Naive B cell (primary cell): Measurements from ENCODE around the gene FAM3C. TPM values are rescaled to one million over a fixed set of nuclear protein-coding genes. Genes with fewer than 3 reads are reported as not detected.
A peak's percentile ranks its signal among the peaks of the same experiment; 100 is the strongest.

Experiments used
- ATAC-seq, 2 donors: fragments of 150-1000 bp; cut with Tn5 transposase; 2 replicates each; pipeline ENCODE4 v1.10.0; 2021; ENCODE audit warnings: low read depth in 2 of 2, mild to moderate bottlenecking in 2 of 2, moderate library complexity in 2 of 2
- DNase-seq: peaks from one replicate; pipeline ENCODE4 v3.0.0; 2022
- H3K27ac Mint-ChIP-seq, 6 donors: one replicate each; pipeline ENCODE4 v1.8.0; 2020 to 2022; ENCODE audit warnings: mild to moderate bottlenecking in 6 of 6, mixed read lengths in 6 of 6, moderate library complexity in 5 of 6, inconsistent platforms in 2 of 6
- H3K27me3 Mint-ChIP-seq, 3 donors: one replicate each; pipeline ENCODE4 v1.8.0; 2021 to 2022; ENCODE audit warnings: mixed read lengths in 3 of 3, mild to moderate bottlenecking in 1 of 3
- H3K36me3 Mint-ChIP-seq, 2 donors: one replicate each; pipeline ENCODE4 v1.8.0; 2020 to 2022; ENCODE audit warnings: mixed read lengths in 2 of 2, inconsistent platforms in 1 of 2, mild to moderate bottlenecking in 1 of 2
- H3K4me1 Mint-ChIP-seq, 3 donors: one replicate each; pipeline ENCODE4 v1.8.0; 2020 to 2022; ENCODE audit warnings: mixed read lengths in 3 of 3, inconsistent platforms in 1 of 3, mild to moderate bottlenecking in 1 of 3, moderate library complexity in 1 of 3
- H3K4me3 Mint-ChIP-seq, 8 donors: one replicate each; pipeline ENCODE4 v1.8.0; 2020 to 2022; ENCODE audit warnings: mild to moderate bottlenecking in 8 of 8, mixed read lengths in 8 of 8, moderate library complexity in 8 of 8, inconsistent platforms in 2 of 8
- H3K9me3 Mint-ChIP-seq, 7 donors: one replicate each; pipeline ENCODE4 v1.8.0; 2020 to 2022; ENCODE audit warnings: mixed read lengths in 7 of 7, mild to moderate bottlenecking in 5 of 7, inconsistent platforms in 2 of 7, moderate library complexity in 1 of 7
- polyA plus RNA-seq, 6 donors: library from polyadenylated mRNA; unstranded; fragments of 300-500 nt; fragmentation: Illumina TruSeq; gene quantifications; one replicate each; pipeline ENCODE4 v1.2.3, GENCODE V29; 2021; ENCODE audit warnings: low read depth in 6 of 6

FAM3C gene
- polyA plus RNA-seq, 6 donors from 2014 or later, result 79.8 to 115 (median 101) TPM

DNA sequence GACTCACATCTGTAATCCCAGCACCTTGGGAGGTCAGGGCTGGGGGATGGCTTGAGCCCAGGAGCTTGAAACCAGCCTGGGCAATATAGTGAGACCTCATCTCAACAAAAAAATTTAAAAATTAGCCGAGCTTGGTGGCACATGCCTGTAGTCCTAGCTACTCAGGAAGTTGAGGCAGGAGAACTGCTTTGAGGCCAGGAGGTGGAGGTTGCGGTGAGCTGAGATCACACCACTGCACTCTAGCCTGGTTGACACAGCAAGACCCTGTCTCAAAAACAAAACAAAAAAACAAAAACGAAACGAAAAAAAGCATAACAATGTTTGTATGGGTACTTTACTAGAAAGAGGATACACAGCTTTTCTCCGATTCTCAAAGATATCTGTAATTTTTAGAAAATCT is 35.5 kb downstream of the FAM3C start:
- no peaks in the 10 kb centered on the region for H3K27me3 Mint-ChIP-seq
- DNase-seq, result no peak
- H3K4me1 Mint-ChIP-seq, result peaks cover 0 to 11% (median 3%) of the 10 kb centered on the region in 3 donors
- H3K9me3 Mint-ChIP-seq, result no peaks in the 10 kb centered on the region
- no peak overlapping the region for H3K4me3 Mint-ChIP-seq
- H3K36me3 Mint-ChIP-seq, result peaks cover 7 to 12% of the 10 kb centered on the region in 2 donors
- H3K27ac Mint-ChIP-seq, result peak overlapping the region in 3 of 6 donors; percentile 10 to 66 (median 39)
- no peak for ATAC-seq

DNA sequence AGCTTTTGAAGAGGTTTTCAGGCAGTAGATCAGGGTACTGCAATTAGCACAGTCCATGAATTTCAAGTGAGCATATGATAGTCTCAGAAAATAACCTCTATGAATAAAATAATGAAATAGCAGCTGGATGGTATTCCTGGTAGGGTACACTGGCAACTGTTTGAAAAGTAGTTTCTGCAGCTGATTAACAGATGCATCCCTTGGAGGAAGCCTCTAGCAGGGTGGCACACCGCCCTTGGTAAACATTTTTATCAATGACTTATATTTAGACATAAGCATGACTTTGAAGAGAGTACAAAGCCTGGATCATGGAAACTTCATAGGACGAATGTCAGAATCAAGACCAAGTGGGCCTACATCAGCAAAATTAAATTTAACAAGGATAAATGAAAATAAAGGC is 40.5 kb downstream of the FAM3C start:
- Mint-ChIP-seq H3K4me3 (no peak overlapping the region), H3K27me3 (no peaks in the 10 kb centered on the region), H3K4me1 (peaks cover 0 to 24% (median 4%) of the 10 kb centered on the region in 3 donors), H3K9me3 (no peaks in the 10 kb centered on the region), H3K27ac (peak overlapping the region in 2 of 6 donors; percentile 15 to 40), H3K36me3 (peaks cover 8 to 14% of the 10 kb centered on the region in 2 donors)
- no peak for ATAC-seq
- DNase-seq, result no peak

DNA sequence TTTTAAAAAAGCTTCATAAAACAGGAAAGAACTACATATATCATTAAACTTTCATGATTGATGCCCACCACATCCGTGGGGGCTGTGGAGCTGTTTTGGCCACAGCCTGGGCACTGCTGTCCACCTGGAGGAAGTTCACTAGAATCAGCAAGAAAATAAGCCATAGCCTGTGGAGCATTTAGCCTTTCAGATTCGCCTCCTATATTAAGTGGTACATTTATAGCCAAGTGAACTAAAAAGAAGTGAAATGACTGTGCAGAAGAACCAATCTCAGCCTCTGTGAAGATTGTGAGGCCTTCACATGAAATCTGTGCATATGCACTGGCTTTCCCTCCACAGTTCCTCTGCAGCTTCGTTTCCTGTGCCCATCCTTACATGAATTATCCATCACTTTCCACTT is 43.8 kb downstream of the FAM3C start:
- DNase-seq (no peak), ATAC-seq (no peak)
- H3K27me3 Mint-ChIP-seq, result no peaks in the 10 kb centered on the region
- peaks cover 0 to 26% (median 5%) of the 10 kb centered on the region in 3 donors for H3K4me1 Mint-ChIP-seq
- peaks cover 12 to 14% of the 10 kb centered on the region in 2 donors for H3K36me3 Mint-ChIP-seq
- H3K4me3 Mint-ChIP-seq, result no peak overlapping the region
- no peaks in the 10 kb centered on the region for H3K9me3 Mint-ChIP-seq
- peak overlapping the region in 4 of 6 donors; percentile 21 to 89 (median 62) for H3K27ac Mint-ChIP-seq

DNA sequence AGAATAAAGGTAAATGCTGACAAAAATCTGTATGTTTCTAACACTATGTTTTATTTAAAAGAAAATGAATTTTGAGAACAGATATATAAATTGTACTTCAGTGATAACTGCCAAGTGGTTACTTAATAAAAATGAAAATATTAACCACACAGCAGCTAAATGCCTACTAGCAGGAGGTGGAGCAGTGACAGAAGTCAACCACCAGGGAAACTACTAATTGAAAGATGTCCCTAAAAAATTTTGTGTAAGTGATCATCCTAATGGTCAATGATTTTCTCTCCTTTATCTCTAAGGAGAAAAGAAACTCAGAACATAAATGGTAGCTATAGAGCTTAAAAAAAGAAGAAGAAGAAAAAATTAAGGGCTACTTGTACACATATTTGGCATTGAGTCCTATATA is 44.4 kb downstream of the FAM3C start:
- no peak overlapping the region for H3K4me3 Mint-ChIP-seq
- H3K4me1 Mint-ChIP-seq, result peaks cover 0 to 26% (median 7%) of the 10 kb centered on the region in 3 donors
- no peaks in the 10 kb centered on the region for H3K27me3 Mint-ChIP-seq
- DNase-seq (no peak), ATAC-seq (no peak)
- peak overlapping the region in 2 of 6 donors; percentile 41 to 89 for H3K27ac Mint-ChIP-seq
- H3K36me3 Mint-ChIP-seq, result peaks cover 8 to 12% of the 10 kb centered on the region in 2 donors
- no peaks in the 10 kb centered on the region for H3K9me3 Mint-ChIP-seq

DNA sequence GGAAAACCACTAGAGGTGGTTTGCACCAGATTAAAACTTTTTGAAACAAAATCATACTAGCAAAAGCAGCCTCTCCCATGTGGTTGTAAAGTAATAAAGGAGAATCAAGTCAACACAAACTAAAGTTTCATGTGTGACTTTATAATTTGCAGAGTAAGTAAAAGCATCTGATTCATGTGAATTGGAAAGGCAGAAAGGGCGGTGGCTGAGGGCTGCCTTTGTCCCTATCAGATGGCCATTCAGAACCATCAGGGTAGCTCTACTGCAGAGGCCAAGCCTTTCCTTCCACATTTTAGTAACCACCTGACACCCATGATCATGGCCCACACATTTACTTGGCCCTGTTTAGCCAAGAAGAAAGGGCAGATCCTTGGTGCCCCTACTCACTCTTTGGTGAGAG is 51.6 kb downstream of the FAM3C start:
- H3K4me1 Mint-ChIP-seq, result peaks cover 7 to 28% (median 11%) of the 10 kb centered on the region in 3 donors
- peaks cover 9 to 10% of the 10 kb centered on the region in 2 donors for H3K36me3 Mint-ChIP-seq
- no peaks in the 10 kb centered on the region for H3K27me3 Mint-ChIP-seq
- H3K4me3 Mint-ChIP-seq, result no peak overlapping the region
- ATAC-seq (no peak), DNase-seq (no peak)
- no peaks in the 10 kb centered on the region for H3K9me3 Mint-ChIP-seq
- peak overlapping the region in 4 of 6 donors; percentile 9 to 51 (median 25) for H3K27ac Mint-ChIP-seq

DNA sequence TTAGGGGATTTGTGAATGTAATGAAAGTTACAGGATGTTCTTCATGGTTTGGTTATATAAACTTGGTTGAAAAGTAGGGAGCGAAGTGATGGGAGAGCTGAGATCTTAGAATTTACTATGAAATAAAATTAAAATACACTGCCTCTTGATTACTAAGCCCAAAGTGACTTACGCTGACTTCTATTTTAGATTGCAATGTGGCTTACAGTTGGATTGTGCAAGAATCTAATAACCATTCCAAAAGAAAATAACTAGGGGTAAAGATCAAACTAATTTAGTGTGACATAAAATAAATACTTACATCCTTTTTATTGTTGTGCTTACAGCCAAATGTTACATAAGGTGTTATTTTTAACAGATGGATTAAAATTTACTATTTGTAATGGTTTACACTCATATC is 52.0 kb downstream of the FAM3C start:
- peaks cover 7 to 28% (median 11%) of the 10 kb centered on the region in 3 donors for H3K4me1 Mint-ChIP-seq
- H3K4me3 Mint-ChIP-seq, result no peak overlapping the region
- no peaks in the 10 kb centered on the region for H3K9me3 Mint-ChIP-seq
- peaks cover 10 to 13% of the 10 kb centered on the region in 2 donors for H3K36me3 Mint-ChIP-seq
- H3K27me3 Mint-ChIP-seq, result no peaks in the 10 kb centered on the region
- ATAC-seq (no peak), DNase-seq (no peak)
- peak overlapping the region in 4 of 6 donors; percentile 9 to 57 (median 25) for H3K27ac Mint-ChIP-seq

DNA sequence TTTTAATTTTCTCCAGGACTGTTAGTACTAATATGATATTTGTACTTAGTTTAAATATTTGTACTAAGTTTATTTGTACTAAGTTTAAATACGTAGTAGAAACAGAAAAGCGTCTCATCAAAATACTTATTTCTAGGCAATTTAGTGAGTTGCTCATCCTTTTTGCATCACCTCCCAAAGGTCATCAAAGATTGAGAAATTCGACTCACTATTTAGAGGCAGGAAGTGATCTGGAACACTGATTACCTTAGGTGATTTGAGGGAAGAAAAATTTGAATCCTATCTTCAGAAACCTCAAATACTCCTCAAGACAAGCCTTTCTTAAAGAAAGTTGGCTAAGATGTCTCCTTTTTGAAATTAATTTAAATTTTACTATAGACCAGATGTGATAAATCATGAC is 52.8 kb downstream of the FAM3C start:
- no peak overlapping the region for H3K4me3 Mint-ChIP-seq
- peaks cover 16 to 17% of the 10 kb centered on the region in 2 donors for H3K36me3 Mint-ChIP-seq
- H3K4me1 Mint-ChIP-seq, result peaks cover 7 to 28% (median 11%) of the 10 kb centered on the region in 3 donors
- DNase-seq (no peak), ATAC-seq (no peak)
- H3K9me3 Mint-ChIP-seq, result no peaks in the 10 kb centered on the region
- no peaks in the 10 kb centered on the region for H3K27me3 Mint-ChIP-seq
- H3K27ac Mint-ChIP-seq, result peak overlapping the region in 2 of 6 donors; percentile 11 to 12

DNA sequence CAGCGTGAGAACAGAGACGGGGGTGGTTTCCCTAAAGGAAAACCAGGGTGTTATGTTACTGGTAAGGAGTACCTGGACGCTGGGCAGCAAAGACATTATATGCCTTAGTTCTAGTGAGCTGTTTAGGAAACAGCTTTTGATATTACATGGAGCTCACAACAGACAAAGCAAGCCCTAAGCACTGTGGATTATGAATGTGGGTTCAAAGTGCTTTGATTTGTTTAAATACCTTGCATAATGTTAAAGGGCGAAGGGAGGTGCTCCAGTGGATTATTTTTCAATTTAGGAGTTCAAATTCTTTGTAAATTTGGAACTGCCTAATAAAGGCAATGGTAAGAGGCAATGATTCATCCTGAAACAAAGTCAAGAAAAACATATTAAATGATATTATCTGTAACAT is 53.5 kb downstream of the FAM3C start:
- ATAC-seq (no peak), DNase-seq (no peak)
- H3K27me3 Mint-ChIP-seq, result no peaks in the 10 kb centered on the region
- H3K4me1 Mint-ChIP-seq, result peaks cover 7 to 28% (median 11%) of the 10 kb centered on the region in 3 donors
- peak overlapping the region in 3 of 6 donors; percentile 28 to 63 (median 47) for H3K27ac Mint-ChIP-seq
- no peak overlapping the region for H3K4me3 Mint-ChIP-seq
- peaks cover 16 to 17% of the 10 kb centered on the region in 2 donors for H3K36me3 Mint-ChIP-seq
- no peaks in the 10 kb centered on the region for H3K9me3 Mint-ChIP-seq

DNA sequence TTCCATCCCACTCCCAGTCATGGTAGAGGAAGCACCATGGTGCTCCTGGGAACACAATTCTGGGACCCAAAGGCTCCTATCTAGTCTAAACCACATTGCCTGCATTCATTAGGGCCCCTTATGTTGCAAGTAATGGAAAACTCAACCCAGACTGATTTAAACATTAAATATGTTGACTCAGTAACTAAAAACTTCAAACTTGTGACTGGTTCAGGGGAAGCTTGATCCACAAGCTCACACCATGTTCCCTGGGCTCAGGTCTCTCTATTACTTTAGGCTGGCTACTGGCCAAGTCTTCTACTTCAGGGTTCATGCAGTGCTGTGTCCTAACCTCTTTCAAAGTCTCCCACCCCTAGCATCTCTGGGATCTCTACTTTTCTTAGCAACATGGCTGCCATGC is 54.2 kb downstream of the FAM3C start:
- DNase-seq (no peak), ATAC-seq (no peak)
- Mint-ChIP-seq H3K27ac (peak overlapping the region; percentile 44 to 78 (median 74)), H3K4me1 (peaks cover 4 to 23% (median 11%) of the 10 kb centered on the region in 3 donors), H3K27me3 (no peaks in the 10 kb centered on the region), H3K36me3 (peaks cover 16 to 17% of the 10 kb centered on the region in 2 donors), H3K4me3 (no peak overlapping the region), H3K9me3 (no peaks in the 10 kb centered on the region)

DNA sequence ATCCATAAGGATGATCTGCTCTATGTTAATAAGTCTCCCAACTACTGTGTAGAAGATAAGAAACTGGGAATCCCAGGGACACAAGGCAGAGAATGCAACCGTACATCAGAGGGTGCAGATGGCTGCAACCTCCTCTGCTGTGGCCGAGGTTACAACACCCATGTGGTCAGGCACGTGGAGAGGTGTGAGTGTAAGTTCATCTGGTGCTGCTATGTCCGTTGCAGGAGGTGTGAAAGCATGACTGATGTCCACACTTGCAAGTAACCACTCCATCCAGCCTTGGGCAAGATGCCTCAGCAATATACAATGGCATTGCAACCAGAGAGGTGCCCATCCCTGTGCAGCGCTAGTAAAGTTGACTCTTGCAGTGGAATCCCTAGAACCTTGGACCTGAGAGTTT is 57.0 kb downstream of the FAM3C start:
- DNase-seq, result no peak
- Mint-ChIP-seq H3K4me3 (no peak overlapping the region), H3K9me3 (no peaks in the 10 kb centered on the region), H3K27me3 (no peaks in the 10 kb centered on the region), H3K27ac (peak overlapping the region in 2 of 6 donors; percentile 38 to 44), H3K4me1 (peaks cover 0 to 16% (median 4%) of the 10 kb centered on the region in 3 donors), H3K36me3 (peaks cover 16 to 17% of the 10 kb centered on the region in 2 donors)
- no peak for ATAC-seq

DNA sequence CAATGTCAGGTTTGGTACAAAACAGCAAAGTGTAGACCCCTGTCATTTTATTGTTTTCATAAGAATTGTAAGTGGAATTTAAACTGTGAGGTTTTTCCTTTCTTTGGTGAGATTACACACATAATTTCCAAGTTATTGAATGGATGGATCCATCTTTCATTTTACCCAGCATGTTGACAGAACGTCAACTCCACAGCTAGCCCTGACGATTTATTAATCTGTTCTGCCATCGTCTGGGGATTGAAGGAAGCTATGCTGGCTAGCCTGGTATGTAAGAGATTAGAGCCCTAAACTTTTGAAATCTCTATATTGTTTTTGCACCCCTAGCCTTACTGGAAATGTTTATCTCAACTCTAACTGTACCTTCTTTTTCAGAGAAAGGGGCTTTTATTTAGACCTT is 58.7 kb downstream of the FAM3C start:
- ATAC-seq, result peak; percentile 73 to 75
- Mint-ChIP-seq H3K4me3 (no peak overlapping the region), H3K36me3 (peaks cover 14 to 15% of the 10 kb centered on the region in 2 donors), H3K9me3 (no peaks in the 10 kb centered on the region), H3K27me3 (no peaks in the 10 kb centered on the region), H3K4me1 (peaks cover 0 to 10% (median 4%) of the 10 kb centered on the region in 3 donors), H3K27ac (peak overlapping the region in 4 of 6 donors; percentile 6 to 79 (median 70))
- DNase-seq, result no peak

DNA sequence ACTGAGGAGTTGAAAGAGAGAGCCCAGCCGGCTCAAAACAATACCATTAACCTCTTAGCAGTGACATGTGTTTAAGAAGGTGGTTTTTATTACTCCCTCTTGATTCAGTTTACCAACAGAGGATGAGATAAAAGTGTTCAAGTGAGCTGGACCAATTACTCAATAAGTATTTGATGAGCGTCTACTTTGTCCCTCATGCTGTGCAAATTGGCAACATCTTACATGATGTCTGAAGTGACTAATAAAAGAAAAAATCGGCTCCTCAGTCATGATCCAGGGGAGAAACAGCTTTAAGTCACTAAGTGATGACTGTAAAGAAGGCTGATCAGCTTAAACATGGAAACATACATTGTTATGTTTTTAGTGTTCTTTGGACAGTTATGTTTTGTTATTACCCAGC is 59.5 kb downstream of the FAM3C start:
- no peaks in the 10 kb centered on the region for H3K9me3 Mint-ChIP-seq
- no peak for DNase-seq
- H3K27ac Mint-ChIP-seq, result peak overlapping the region in 4 of 6 donors; percentile 4 to 56 (median 33)
- H3K27me3 Mint-ChIP-seq, result no peaks in the 10 kb centered on the region
- peaks cover 7 to 8% of the 10 kb centered on the region in 2 donors for H3K36me3 Mint-ChIP-seq
- no peak overlapping the region for H3K4me3 Mint-ChIP-seq
- H3K4me1 Mint-ChIP-seq, result peaks cover 2 to 6% (median 2%) of the 10 kb centered on the region in 3 donors
- no peak for ATAC-seq

DNA sequence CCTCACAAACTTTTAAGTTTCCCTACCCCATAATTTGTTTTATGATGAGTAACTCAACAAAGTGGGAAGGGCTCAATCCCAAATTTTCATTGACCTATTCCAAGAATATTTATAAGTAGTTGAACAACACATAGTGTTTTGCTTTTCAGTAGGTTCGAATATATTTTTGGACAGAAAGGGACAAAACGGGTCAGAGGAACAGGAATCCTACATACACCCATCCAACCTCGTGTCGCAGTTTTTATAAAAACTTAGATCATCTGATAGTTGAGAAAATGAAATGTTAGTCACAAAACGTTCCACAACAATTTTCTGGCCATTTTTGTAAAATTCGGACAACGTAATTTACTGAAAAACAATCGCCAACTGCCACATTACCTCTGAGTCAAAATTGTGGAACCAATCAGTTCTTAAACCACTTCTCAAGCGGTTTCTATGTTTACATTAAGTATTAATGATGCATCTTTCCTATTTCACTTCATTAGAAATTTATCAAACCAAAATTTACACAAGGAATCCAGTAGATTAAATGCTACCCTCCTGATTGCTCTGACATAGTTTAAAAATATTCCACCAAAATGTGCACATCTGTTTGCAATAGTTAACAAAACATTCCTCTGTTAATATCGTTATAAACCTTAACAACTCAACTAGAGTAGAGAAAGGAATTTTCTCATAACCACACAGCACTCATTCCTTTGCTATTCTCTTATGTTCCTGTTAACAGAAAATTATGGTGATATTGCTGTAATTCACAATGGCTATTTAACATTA is 61.0 kb downstream of the FAM3C start:
- Mint-ChIP-seq H3K4me3 (no peak overlapping the region), H3K27me3 (no peaks in the 10 kb centered on the region), H3K4me1 (peaks cover 5 to 11% (median 9%) of the 10 kb centered on the region in 3 donors), H3K9me3 (no peaks in the 10 kb centered on the region), H3K27ac (no peak overlapping the region), H3K36me3 (peaks cover 7 to 8% of the 10 kb centered on the region in 2 donors)
- ATAC-seq (no peak), DNase-seq (no peak)

DNA sequence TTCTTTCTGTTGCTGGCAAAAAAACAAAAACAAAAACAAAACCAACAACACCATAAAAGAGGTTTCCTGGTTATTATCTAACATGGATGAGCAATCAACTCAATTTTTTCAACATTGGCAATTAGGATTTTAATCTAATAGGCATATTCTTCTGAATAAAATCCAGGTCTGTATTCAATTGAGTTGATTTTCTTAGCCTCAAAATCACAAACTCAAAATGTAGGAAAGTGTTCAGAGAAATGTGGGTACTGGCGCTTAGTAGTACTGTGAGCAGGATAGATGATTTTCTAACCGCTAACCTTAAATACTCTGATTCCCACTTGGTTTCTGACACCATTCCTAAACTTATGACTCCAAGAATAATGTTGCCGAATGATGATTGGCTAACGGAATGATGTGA is 61.7 kb downstream of the FAM3C start:
- ATAC-seq, result no peak
- Mint-ChIP-seq H3K27ac (no peak overlapping the region), H3K36me3 (peaks cover 7% of the 10 kb centered on the region in 2 donors), H3K9me3 (no peaks in the 10 kb centered on the region), H3K27me3 (no peaks in the 10 kb centered on the region), H3K4me3 (no peak overlapping the region), H3K4me1 (peaks cover 6 to 14% (median 12%) of the 10 kb centered on the region in 3 donors)
- DNase-seq, result no peak
